GM12872 (cell line): Measurements from ENCODE around the gene CA5A.
"Not testable (repeated sequence)": the region's sequence is repeated elsewhere in the genome, so short reads cannot be mapped to it uniquely, and the experiment has no call there.

ENCODE experiments used
- TF ChIP-seq, protein P1 (sequence below): IDR thresholded peaks from 3 replicates; pipeline ENCODE4 v1.5.1; 2011; ENCODE audit warnings: low read depth, mild to moderate bottlenecking, low read length, moderate library complexity; ENCODE audit not compliant: insufficient read depth

Gene CA5A

GRCh38 chr16:87881324-87882200, 54.8 kb downstream of the CA5A start:
- TF ChIP-seq, protein P1, sequence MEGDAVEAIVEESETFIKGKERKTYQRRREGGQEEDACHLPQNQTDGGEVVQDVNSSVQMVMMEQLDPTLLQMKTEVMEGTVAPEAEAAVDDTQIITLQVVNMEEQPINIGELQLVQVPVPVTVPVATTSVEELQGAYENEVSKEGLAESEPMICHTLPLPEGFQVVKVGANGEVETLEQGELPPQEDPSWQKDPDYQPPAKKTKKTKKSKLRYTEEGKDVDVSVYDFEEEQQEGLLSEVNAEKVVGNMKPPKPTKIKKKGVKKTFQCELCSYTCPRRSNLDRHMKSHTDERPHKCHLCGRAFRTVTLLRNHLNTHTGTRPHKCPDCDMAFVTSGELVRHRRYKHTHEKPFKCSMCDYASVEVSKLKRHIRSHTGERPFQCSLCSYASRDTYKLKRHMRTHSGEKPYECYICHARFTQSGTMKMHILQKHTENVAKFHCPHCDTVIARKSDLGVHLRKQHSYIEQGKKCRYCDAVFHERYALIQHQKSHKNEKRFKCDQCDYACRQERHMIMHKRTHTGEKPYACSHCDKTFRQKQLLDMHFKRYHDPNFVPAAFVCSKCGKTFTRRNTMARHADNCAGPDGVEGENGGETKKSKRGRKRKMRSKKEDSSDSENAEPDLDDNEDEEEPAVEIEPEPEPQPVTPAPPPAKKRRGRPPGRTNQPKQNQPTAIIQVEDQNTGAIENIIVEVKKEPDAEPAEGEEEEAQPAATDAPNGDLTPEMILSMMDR = no peak

DNA sequence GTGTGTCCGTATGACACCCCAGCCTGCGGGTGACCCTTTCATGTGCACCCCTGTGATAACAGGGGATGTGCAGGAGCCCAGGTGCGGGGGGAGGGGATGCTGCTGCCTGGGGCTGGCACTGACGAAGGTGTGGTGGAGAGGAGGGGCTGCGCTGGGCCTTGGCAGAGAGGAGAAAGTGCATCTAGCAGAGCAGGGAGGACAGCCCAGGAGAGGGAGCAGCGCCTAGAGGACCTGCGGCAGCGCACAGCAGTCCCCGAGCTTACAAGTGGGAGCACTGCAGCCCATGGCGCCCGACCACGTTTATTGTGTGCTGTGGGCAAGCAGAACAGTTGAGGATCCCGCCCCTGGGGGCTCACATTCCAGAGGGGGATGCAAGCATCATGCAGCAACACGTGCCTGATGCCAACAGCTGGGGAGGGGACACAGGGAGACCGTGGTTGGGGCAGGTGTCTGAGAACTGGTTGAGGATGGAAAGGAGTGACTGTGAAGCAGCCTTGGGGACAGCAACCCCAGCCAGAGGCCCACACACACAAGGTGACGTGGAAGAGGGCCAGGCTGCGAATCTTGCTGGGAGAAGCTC, 56.1 kb downstream of the CA5A start:
- TF ChIP-seq, protein P1 = no peak

DNA sequence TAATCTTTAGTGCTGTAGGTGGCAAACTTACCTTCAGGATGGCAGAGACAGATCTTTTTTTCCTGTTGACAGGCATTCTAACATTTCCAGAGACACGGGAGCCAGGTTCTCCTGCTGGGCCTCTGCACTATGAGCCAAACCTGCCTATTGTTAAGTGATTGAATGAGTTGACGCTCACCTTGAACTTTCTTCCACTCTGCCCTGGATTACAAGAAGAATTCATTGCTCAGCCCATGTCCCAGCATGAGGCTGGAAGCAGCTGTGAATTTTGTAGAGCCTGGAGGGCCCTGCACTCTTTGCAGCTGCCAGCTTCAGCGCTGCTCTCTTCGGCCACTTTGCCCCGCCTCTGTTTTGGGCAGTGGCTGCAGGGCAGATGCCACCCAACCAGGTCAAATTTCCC, 57.6 kb downstream of the CA5A start:
- TF ChIP-seq, protein P1 = no peak

- TF ChIP-seq, protein P1 = peak; percentile 41; the same call in 2 of the 3 replicates
Observed at GRCh38 chr16:87877942-87878507, 58.3 kb downstream of the CA5A start.

DNA sequence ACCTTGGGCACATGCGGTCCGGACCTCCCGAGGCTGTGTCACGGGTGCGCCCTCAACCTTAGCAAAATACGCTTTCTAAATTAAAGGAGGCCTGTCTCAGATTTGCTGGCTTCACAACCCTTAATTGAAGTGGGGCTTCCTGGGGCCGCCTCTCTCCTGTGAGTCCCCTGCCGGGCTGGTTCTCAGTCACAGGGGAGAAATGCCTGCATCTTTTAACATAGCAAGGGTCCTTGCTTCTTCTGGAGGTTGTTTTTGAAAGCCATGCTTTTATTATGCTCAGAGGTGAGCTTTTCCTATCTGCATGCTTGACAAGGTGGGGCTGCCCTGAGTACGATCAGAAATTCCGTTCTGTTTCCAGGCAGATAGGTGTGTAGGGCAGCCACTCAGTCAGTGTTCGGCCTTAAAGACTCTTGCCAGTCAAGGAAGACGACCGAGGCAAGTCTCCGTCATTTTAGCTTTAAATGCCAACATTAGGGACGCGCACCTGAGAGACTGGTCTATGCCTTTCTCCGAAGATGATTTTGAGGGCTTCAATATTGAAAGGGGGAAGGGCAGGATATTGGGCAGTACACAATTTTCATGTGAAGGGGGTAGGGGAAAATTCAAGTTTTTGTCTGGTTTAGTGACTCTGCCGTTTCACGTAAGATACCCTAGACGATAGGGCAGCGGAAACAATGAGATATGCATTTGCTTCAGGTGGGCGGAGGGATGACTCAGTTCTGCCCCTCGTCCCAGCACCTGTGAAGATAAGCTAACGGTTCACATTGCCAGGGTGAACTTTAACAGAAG, 61.5 kb downstream of the CA5A start:
- TF ChIP-seq, protein P1 = no peak

- TF ChIP-seq, protein P1 = not testable (repeated sequence)
Observed at GRCh38 chr16:87869061-87869878, 67.1 kb downstream of the CA5A start, which contains the start of gene SLC7A5. Gene SLC7A5, minus strand, starts transcription at chr16:87869507. Its CDS starts 85 bp downstream, at chr16:87869422.
